Kidney epithelial cell (primary cell): ENCODE data around the gene NAP1L3. TPM values are rescaled to one million over a fixed set of nuclear protein-coding genes. Genes with fewer than 3 reads are reported as not detected.

ENCODE experiments used
- DNase-seq: peaks from one replicate; pipeline ENCODE4 v3.0.0-alpha.2; 2010; ENCODE audit warnings: low read depth
- H3K27me3 ChIP-seq: 2 replicates; pipeline ENCODE4 v1.6.0; 2011; ENCODE audit warnings: low read length; ENCODE audit not compliant: control insufficient read depth, insufficient read depth
- H3K36me3 ChIP-seq: 2 replicates; pipeline ENCODE4 v1.5.1; 2011; ENCODE audit warnings: low read length; ENCODE audit not compliant: control insufficient read depth, insufficient read depth
- H3K4me3 ChIP-seq: 2 replicates; pipeline ENCODE4 v1.5.1; 2011; ENCODE audit warnings: low read depth, mild to moderate bottlenecking, control low read depth, low read length
- total RNA-seq: library from RNA; depleted of rRNA; stranded (reverse); fragments of >200 nt; gene quantifications from 2 replicates; pipeline ENCODE4 v1.2.3, GENCODE V29; 2015
- TF ChIP-seq, protein P1 (sequence below): IDR thresholded peaks from 2 replicates; pipeline ENCODE4 v1.5.1; 2011; ENCODE audit warnings: mild to moderate bottlenecking, moderate library complexity, low read length, control low read depth, inconsistent platforms; ENCODE audit not compliant: insufficient read depth, poor library complexity, severe bottlenecking

The NAP1L3 gene
- total RNA-seq, 1 donor from 2014 or later = 3.2 TPM

DNA sequence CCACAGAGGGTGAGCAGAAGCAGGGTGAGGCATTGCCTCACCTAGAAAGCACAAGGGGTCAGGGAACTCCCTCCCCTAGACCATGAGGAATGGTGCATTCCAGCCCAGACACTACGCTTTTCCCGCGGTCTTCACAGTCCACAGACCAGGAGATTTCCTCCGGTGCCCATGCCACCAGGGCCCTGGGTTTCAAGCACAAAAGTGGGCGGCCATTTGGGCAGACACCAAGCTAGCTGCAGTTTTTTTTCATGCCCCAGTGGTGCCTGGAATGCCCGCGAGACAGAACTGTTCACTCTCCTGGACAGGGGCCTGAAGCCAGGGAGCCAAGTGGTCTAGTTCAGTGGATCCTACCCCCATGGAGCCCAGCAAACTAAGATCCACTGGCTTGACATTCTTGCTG, 12.8 kb downstream of the NAP1L3 start:
- H3K4me3 ChIP-seq = no peak overlapping the region
- no peaks in the 10 kb centered on the region for H3K36me3 ChIP-seq
- H3K27me3 ChIP-seq = no peaks in the 10 kb centered on the region
- TF ChIP-seq, protein P1, sequence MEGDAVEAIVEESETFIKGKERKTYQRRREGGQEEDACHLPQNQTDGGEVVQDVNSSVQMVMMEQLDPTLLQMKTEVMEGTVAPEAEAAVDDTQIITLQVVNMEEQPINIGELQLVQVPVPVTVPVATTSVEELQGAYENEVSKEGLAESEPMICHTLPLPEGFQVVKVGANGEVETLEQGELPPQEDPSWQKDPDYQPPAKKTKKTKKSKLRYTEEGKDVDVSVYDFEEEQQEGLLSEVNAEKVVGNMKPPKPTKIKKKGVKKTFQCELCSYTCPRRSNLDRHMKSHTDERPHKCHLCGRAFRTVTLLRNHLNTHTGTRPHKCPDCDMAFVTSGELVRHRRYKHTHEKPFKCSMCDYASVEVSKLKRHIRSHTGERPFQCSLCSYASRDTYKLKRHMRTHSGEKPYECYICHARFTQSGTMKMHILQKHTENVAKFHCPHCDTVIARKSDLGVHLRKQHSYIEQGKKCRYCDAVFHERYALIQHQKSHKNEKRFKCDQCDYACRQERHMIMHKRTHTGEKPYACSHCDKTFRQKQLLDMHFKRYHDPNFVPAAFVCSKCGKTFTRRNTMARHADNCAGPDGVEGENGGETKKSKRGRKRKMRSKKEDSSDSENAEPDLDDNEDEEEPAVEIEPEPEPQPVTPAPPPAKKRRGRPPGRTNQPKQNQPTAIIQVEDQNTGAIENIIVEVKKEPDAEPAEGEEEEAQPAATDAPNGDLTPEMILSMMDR = no peak
- DNase-seq = no peak

DNA sequence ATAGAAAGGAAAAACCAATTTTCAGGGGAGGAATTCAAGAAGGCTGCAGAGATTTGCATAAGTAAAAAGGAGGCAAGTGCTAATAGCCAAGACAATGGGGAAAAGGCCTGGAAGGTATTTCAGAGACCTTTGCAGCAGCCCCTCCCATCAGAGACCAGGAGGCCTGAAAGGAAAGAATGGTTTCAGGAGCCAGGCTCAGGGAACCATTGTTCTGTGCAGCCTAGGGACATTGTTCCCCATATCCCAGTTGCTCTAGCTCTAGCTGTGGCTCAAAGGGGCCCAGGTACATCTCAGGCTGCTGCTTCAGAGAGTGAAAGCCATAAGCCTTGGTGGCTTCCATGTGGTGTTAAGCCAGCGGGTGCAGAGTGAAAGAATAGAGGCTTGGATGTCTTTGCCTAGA, 24.0 kb downstream of the NAP1L3 start:
- no peak for DNase-seq
- no peaks in the 10 kb centered on the region for H3K36me3 ChIP-seq
- H3K4me3 ChIP-seq = no peak overlapping the region
- TF ChIP-seq, protein P1 = no peak
- H3K27me3 ChIP-seq = no peaks in the 10 kb centered on the region

DNA sequence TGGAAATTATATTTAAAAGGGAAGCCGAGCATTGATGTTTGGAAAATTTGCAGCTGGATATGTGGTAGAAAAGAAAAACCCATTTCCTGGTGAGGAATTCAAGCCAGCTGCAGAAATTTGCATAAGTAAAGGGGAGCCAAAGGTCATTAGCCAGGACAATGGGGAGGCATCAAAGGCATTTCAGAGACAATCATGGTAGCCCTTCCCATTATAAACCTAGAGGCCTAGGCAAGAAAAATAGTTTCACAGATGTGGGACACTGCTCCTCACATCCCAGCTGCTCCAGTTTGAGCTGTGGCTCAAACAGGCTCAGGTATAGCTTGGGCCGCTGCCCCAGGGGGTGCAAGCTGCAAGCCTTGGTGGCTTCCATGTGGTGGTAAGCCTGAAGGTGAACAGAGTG, 35.8 kb downstream of the NAP1L3 start:
- no peak overlapping the region for H3K4me3 ChIP-seq
- TF ChIP-seq, protein P1 = no peak
- DNase-seq = no peak
- no peaks in the 10 kb centered on the region for H3K36me3 ChIP-seq
- no peaks in the 10 kb centered on the region for H3K27me3 ChIP-seq

Other genes with a start within 250 kb of the NAP1L3 start
- under 0.01 and 0.04 TPM in 2 replicates for gene FAM133A, start 628 bp upstream of the NAP1L3 start, total RNA-seq